Measurements from ENCODE around the gene CD200R1. TPM values are rescaled to one million over a fixed set of nuclear protein-coding genes. Genes with fewer than 3 reads are reported as not detected.

The CD200R1 gene
- total and polyA plus RNA-seq, 9 of the 15 experiments (the other 6 are each of a cell fraction or from before 2014, with no cell fraction given), result 0.04 to 0.23 (median 0.09) TPM; not detected in 5

GRCh38 chr3:112948346-112948838 is 26.5 kb downstream of the CD200R1 start (continued):
- TF ChIP-seq SFPQ (IDR thresholded peaks at IDR 0.05; ENCODE audit: low read depth, low read length), result no peak

DNA sequence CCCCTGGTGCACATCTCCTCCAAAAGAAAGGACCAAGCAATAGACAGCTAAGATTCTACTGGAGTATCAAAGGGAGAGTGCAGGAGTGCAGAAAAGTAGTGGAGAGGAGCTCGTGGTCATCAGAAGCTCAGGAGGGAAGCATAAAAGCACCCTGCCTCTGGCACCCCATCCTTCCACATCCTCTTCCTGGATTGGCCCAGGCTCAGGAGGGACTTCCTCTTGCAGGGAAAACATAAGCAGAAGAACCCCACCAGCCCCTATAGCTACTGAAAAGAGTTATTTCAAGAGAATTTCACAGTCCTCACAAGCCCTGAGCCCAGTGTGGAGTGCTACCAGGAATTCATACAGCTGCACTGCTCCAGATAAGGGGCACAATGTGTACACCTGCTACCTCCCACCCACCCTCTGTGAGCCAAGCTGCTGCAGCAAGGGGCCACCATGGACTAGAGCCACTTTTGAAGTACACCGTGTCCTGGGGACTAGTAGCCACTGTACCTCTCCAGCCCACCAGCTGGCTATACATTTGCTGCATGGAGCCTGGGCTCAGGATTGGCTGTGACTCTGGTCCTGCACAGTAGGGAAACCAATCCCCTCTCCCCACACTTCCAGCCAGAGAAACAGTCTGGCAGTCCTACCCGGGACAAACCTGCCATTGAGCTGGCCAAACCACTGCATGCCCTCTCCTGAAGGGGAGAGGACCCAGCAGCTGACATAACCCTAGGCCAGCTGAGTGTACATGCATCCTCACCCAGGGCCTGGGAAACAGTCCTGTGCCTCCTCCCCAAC is 43.0 kb downstream of the CD200R1 start:
- WGBS (ENCODE audit: insufficient coverage, low coverage, missing lambda C conversion rate), result 0% methylated on average over 3 of the region's 3 CpGs
- no peaks in the 10 kb centered on the region for H4K20me1 ChIP-seq (replicated peaks; ENCODE audit: control insufficient read depth, insufficient read depth, low read length)
- no peak overlapping the region for H3K27ac ChIP-seq (ENCODE audit: extremely low read depth, low read depth, low read length)
- no peak overlapping the region for H2AFZ ChIP-seq (ENCODE audit: low read depth, low read length)
- CTCF ChIA-PET (ENCODE audit: low intra/inter-chr PET ratio), result no interaction called here
- intact Hi-C loops (cut with micrococcal nuclease) (no loop called here), in situ Hi-C loops (cut with MboI) (no loop called here)
- H3K4me2 ChIP-seq (ENCODE audit: insufficient read depth, low read length), result no peak overlapping the region
- no peak overlapping the region for H3K4me3 ChIP-seq
- no peaks in the 10 kb centered on the region for H3K36me3 ChIP-seq (ENCODE audit: control insufficient read depth, insufficient read depth, low read length)
- no peak for ATAC-seq
- FAIRE-seq, result no peak
- POLR2A ChIA-PET, result interaction anchor here (0.6 kb wide), 2 partner anchors 184 to 572 kb away, joined by 3 read pairs; no protein-coding TSS in a partner anchor
- H3K27me3 ChIP-seq (ENCODE audit: control insufficient read depth in 2 of 2, insufficient read depth in 2 of 2, low read length in 2 of 2), result no peaks in the 10 kb centered on the region
- no peak overlapping the region for H3K9ac ChIP-seq (ENCODE audit: insufficient read depth in 1 of 2, low read depth in 2 of 2, low read length in 2 of 2)
- H3K4me1 ChIP-seq (replicated peaks in 1 of 2; ENCODE audit: control insufficient read depth in 2 of 2, insufficient read depth in 2 of 2, low read length in 2 of 2), result no peaks in the 10 kb centered on the region; a peak in 1 of 5 replicates
- H3K79me2 ChIP-seq (ENCODE audit: control insufficient read depth, insufficient read depth, low read length), result no peaks in the 10 kb centered on the region
- no peaks in the 10 kb centered on the region for H3K9me3 ChIP-seq (replicated peaks; ENCODE audit: control insufficient read depth, insufficient read depth, low read depth, low read length)
- no TSS peak for BruUV-seq (replicated peaks)
- DNase-seq (ENCODE audit: extremely low read depth in 1 of 4, low spot score in 3 of 4), result no peak
- H3K9me1 ChIP-seq (ENCODE audit: control insufficient read depth, insufficient read depth, low read length), result no peaks in the 10 kb centered on the region
- TF ChIP-seq SMAD2 (IDR thresholded peaks at IDR 0.05; ENCODE audit: low read depth, low read length) (no peak), BRD4 (IDR thresholded peaks at IDR 0.05) (no peak), ZNF146 (CRISPR knock-in tag; IDR thresholded peaks at IDR 0.05; ENCODE audit: unreplicated experiment) (no peak), CHD4 (IDR thresholded peaks at IDR 0.05; ENCODE audit: insufficient read depth, insufficient replicate concordance, low read depth, low read length, poor library complexity, severe bottlenecking) (no peak), CLOCK (CRISPR knock-in tag; IDR thresholded peaks at IDR 0.05; ENCODE audit: borderline replicate concordance) (no peak), ZNF431 (CRISPR knock-in tag; IDR thresholded peaks at IDR 0.05) (no peak), NELFE (IDR thresholded peaks at IDR 0.05; ENCODE audit: insufficient read depth, insufficient read length) (no peak), RNF219 (CRISPR knock-in tag; IDR thresholded peaks at IDR 0.05) (no peak), TFAP4 (CRISPR knock-in tag; IDR thresholded peaks at IDR 0.05; ENCODE audit: borderline replicate concordance) (no peak), KLF10 (CRISPR knock-in tag; IDR thresholded peaks at IDR 0.05) (no peak)

All from K562 (cell line).